Measurements from ENCODE around the gene GSK3A. TPM values are rescaled to one million over a fixed set of nuclear protein-coding genes. Genes with fewer than 3 reads are reported as not detected.

Gene GSK3A
- total and polyA plus RNA-seq, 9 of the 15 experiments (the other 6 are each of a cell fraction or from before 2014, with no cell fraction given) = 0.62 to 90.7 (median 33.3) TPM

DNA sequence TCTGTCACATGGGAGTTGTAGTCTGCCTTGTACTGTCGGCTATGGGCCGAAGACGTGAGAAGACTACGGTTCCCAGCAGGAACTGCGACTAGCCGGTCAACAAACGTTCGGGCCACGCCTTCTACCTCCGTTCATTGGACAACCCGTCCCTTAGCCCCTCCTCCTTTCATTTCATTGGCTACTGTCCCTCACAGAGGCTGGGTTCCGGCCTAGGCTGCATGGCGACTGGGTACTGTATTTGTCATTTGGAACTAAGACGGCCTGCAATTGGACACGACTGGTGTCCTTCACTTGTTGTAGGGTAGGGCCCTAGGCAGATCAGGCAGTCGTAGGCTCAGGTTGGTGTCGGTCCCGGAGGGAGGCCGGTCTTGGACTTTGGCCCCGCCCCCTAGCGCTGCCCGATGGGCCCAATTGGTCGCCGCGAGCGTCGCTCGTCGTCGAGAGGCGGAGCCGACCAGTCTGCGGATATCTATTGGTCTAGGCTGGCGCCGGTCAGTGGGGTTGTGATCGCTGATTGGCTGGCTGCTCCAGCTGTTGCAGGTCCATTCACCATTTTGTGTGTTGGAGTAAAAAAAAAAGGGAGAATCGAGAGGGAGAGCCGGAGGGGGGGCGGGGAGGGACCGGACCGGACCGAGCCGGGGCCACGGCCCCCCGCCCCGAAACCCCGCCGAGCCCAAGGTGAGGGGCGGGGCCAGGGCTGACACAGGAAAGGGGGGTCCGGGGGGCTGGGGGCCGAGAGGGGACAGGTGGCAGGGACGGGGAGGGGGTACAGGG, 26.5 kb upstream of the GSK3A start, which contains the start of gene CIC:
Gene CIC, plus strand, starts transcription at position 549 of the 774 bp plus-strand sequence. CDS start 2,532 bp downstream, outside the sequence.
- Histone ChIP-seq H3K4me2 (ENCODE audit: insufficient read depth, low read length) (peak within 1 kb of the TSS; percentile 96), H3K4me3 (peak within 1 kb of the TSS; percentile 54), H3K79me2 (ENCODE audit: control insufficient read depth, insufficient read depth, low read length) (peaks cover 24% of the 10 kb centered on the region), H3K9me3 (replicated peaks; ENCODE audit: control insufficient read depth, insufficient read depth, low read depth, low read length) (no peaks in the 10 kb centered on the region), H3K9me1 (ENCODE audit: control insufficient read depth, insufficient read depth, low read length) (no peaks in the 10 kb centered on the region), H3K4me1 (replicated peaks in 1 of 2; ENCODE audit: control insufficient read depth in 2 of 2, insufficient read depth in 2 of 2, low read length in 2 of 2) (peaks cover 17 to 51% of the 10 kb centered on the region in 2 experiments), H3K27ac (ENCODE audit: extremely low read depth, low read depth, low read length) (peak within 1 kb of the TSS; percentile 98), H2AFZ (ENCODE audit: low read depth, low read length) (peak within 1 kb of the TSS; percentile 97), H3K27me3 (ENCODE audit: control insufficient read depth in 2 of 2, insufficient read depth in 2 of 2, low read length in 2 of 2) (no peaks in the 10 kb centered on the region), H3K36me3 (ENCODE audit: control insufficient read depth, insufficient read depth, low read length) (peaks cover 29% of the 10 kb centered on the region; the same call in 2 of the 3 replicates), H3K9ac (ENCODE audit: insufficient read depth in 1 of 2, low read depth in 2 of 2, low read length in 2 of 2) (peak within 1 kb of the TSS; percentile 98 to 99), H4K20me1 (replicated peaks; ENCODE audit: control insufficient read depth, insufficient read depth, low read length) (no peaks in the 10 kb centered on the region)
- POLR2A ChIA-PET = interaction anchor here (0.6 to 2.9 kb wide), 4 partner anchors 11 to 24 kb away, joined by 3 to 16 read pairs (median 4); no protein-coding TSS in a partner anchor
- peak; percentile 85 to 100 (median 92) for DNase-seq (ENCODE audit: extremely low read depth in 1 of 4, low spot score in 3 of 4)
- intact Hi-C loops (cut with micrococcal nuclease) (loop anchor here (2.0 kb wide), 1 partner anchor 14 kb away; the partner anchor contains the start of gene ERF), in situ Hi-C loops (cut with MboI) (no loop called here)
- FAIRE-seq = peak; percentile 100
- CTCF ChIA-PET (ENCODE audit: low intra/inter-chr PET ratio) = no interaction called here
- peak; percentile 92 for ATAC-seq
- TSS peak; percentile 63 for BruUV-seq (replicated peaks)
- WGBS (ENCODE audit: insufficient coverage, low coverage, missing lambda C conversion rate) = 0% methylated on average over 33 of the region's 52 CpGs
- TF ChIP-seq TSHZ1 (CRISPR knock-in tag; IDR thresholded peaks at IDR 0.05) (no peak), MEIS2 (IDR thresholded peaks at IDR 0.05; ENCODE audit: partially characterized antibody) (no peak), ZNF512 (tag; IDR thresholded peaks at IDR 0.05) (no peak), ZNF318 (IDR thresholded peaks at IDR 0.05; ENCODE audit: borderline replicate concordance in 1 of 2, low read depth in 1 of 2) (no peak), SRSF7 (optimal IDR thresholded peaks at IDR 0.05; ENCODE audit: low read depth, low read length) (no peak)
